HG02798 (cell line): ENCODE results near the gene BDKRB2.

ENCODE experiments used
- ATAC-seq: cut with Tn5 transposase; IDR thresholded peaks from one replicate; pipeline ENCODE4 v1.9.1; 2021; ENCODE audit warnings: mild to moderate bottlenecking; ENCODE audit not compliant: unreplicated experiment, poor library complexity

The BDKRB2 gene

GRCh38 chr14:96204151-96205058 lies at the start of gene BDKRB2:
TSS of gene BDKRB2 (plus strand) at chr14:96204839. CDS start at chr14:96237108, 32,269 bp downstream.
- ATAC-seq = no peak

- ATAC-seq = no peak
These were observed 49.7 kb upstream of the BDKRB2 start for GRCh38 chr14:96154900-96155299.

DNA sequence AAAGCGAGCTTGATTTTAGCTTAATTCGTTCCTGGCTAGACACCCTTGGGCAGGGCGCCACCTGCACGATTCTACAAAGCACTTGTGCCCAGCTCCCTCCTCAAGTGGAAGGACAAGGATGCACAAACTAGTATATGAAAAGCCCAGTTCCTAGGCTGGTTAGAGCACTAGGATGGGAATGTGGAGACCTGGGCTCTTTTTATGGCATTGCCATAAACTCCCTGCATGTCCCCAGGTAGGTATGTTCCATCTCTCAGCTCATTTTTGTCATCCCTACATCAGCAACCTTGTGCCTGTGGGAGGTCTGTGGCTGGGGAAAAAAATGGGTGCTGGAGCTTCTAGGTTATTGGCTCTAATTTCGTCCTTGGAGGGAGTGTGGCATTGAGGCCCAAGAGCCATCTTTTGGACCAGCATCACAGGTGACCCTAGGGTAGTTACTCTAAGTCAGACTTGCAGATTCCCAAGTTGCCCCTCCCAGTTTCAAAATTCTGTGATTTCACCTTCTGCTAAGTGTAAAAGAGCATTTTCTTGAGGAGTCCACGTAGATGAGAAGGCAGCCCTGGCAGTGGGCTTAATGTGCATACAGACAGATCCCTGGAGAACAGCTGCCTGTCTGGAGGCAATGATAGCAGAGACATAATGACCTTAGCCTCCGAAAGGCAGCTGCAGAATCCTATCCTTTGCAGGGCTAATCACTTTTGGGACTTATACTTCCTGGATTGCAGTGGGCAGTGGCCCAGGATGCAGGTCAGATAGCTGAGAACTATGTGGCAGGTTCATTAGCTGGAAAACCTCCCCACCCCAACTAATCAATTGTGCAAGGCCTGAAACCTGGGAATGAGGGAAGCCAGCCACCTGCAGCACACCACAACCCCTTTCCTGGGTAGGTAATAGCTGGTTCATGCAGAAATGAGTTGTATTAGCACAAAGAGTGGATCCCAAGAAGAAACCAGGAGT lies 47.6 kb upstream of the BDKRB2 start:
- no peak for ATAC-seq

DNA sequence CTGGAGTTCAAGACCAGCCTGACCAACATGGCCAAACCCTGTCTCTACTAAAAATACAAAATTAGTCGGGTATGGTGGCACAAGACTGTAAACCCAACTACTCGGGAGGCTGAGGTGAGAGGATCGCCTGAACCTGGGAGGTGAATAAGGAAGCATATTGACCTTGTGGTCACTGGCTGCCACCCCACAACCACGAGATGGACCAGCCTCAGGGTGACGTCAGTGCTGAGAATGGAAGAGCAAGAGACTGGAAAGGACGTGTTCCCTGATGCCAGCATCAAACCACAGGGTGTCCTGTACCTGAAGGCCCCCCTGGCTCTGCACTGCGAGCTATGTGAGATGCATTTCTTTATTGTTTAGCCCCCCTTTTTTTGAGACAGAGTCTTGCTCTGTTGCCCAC lies 45.9 kb upstream of the BDKRB2 start:
- ATAC-seq = no peak

- no peak for ATAC-seq
These were observed 44.3 kb upstream of the BDKRB2 start for GRCh38 chr14:96160076-96160912.

- no peak for ATAC-seq
These were observed 43.7 kb upstream of the BDKRB2 start for GRCh38 chr14:96160913-96161310.

DNA sequence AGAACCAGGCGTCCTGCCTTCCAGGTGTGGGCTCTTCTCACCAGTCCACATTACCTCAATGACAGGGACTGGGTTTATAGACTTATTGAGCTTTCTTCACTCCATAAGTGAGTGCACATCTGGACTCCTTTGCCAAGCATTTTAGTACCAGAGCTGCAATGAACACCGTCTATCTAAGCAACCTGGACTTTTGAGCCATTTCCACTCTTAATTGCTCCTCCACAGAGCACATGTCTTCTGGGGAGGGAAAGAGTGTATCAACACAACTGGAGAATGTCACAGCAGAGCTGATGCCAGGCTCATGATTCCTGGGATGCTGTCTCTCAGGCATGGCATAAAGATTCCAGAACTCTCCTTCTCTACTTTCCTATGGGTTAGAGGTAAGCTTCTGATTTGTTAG lies 43.0 kb upstream of the BDKRB2 start:
- ATAC-seq = no peak

DNA sequence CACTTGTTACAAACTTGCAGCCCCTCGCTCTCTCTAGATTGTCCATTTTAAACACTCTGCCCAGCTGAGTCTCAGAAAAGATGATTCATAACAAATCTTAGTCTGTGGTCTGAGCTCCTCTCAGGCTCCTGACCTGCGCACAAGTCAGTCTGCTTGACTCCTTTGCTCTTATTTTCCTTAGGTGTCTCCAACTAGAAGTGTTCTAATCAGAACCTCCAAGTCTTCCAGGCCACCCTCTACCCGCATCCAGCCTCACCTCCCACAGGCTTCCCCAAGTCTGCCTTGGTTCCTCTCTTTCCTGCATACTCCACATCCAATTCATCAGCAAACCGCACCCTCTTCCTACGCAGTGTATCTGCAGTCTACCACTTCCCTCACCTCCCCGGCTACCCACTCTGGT lies 42.4 kb upstream of the BDKRB2 start:
- no peak for ATAC-seq

DNA sequence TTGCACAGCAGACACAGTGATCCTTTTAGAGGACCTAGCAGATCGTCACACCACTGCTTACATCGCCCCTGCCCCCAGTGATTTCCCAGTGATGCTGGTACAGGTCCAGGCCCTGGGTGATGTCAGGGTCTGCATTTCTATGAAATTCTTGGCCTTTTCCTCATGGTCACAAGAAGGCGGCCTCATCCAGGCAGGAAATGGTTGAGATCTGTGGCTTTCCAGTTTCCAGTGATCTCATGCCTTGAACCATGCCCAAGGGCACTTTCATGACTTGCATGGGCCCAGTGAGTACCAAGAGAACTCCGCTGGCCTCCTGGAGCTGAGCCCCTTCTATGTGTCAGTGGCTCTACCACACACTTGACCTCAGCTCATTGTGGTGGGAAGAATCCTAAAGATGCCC lies 41.9 kb upstream of the BDKRB2 start:
- no peak for ATAC-seq

GRCh38 chr14:96164861-96165490 lies 39.7 kb upstream of the BDKRB2 start:
- ATAC-seq = no peak

DNA sequence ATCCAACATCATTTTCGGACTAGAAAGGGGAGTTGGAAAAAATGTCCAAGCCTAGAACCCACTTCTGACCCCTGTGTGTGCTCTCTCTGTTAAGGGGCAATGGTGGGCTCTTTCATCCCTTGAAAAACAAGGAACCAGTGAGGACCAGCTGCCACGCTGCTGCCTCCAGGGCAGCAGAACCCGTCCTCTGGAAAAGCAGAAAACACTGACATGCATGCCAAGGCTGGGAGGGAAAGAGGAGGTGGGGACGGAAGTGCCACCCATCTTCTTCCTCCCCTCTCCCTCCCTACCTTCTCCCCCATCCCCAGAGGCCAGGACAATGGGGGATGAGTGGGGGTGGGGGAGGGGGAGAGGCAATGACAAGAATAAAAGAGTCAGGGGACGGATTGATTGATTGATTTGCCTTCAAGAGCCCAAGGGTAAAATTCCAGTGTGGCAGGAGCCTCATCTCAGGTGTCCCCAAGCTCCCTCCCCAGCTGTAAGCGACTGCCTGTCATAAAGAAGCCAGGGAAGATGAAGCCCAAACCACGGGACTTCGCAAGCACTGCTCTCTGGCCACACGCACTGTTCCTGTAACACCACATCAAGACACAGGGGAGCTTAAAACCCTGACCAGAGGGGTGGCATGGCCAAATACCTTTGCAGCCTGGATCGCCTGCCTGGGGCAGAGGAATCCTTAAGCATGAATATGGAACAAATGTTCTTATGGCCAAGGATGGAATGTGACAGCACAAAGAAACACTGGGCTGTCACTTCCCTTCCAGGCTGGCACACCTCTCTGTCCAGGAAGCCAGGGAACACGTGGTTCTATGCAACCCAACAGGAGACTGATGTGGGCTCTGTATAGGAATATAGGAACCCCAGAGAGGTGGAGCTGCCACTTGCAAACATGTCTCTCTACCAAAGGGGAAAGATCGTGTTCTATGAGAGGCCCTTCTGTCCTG lies 38.9 kb upstream of the BDKRB2 start:
- no peak for ATAC-seq

GRCh38 chr14:96166461-96167223 lies 38.0 kb upstream of the BDKRB2 start:
- ATAC-seq = no peak

GRCh38 chr14:96167224-96168148 lies 37.2 kb upstream of the BDKRB2 start:
- ATAC-seq = no peak

DNA sequence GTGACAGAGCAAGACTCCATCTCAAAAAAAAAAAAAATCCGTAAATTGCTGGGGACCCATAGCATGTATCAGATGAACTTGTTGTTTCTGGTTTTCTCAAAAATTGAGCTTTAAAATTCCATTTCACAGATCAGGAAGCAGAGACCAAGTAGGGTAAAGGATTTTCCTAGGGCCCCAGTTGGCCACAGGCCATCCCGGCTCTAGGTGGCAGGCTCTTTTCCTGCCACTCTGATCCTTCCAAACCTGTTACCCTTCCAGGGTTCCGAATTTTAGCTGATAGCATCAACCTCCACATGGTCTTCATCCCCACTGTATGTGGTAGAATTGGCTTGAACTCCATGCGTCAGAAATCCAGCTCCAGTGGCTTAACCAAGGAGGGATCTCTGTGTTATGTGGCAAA lies 36.1 kb upstream of the BDKRB2 start:
- no peak for ATAC-seq

DNA sequence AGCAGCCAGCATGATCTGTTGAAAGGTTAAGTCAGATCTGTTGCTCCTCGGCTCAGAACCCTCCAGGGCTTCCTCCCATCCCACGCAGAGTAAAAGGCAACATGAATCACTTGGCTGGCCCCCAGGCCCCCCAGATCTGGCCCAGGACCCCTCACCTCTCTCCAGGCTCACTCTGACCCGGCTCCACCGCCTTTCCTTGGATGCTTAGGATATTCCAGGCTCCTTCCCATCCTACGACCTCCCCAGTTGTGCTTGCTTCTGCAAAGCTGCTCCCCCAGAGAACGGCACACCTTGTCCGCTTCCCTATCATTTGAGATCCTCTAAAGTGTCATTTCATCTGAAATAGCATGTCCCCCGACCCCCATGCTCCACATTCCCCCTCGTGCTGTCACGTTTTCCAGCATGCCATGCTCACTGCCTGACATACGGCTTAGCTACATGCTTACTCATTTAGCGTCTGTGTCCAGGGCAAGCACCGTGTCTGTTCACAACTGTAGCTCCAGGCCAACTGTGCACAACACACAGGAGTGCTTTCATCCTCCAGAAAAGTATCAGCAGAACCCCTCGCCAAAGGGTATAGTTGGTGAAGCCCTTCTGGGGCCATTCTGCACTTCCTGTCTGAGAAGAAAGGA lies 33.6 kb upstream of the BDKRB2 start:
- no peak for ATAC-seq

- no peak for ATAC-seq
These were observed 30.8 kb upstream of the BDKRB2 start for GRCh38 chr14:96173636-96174475.
